GM23248 (cell line): ENCODE results near the gene PDHX. TPM values are rescaled to one million over a fixed set of nuclear protein-coding genes. Genes with fewer than 3 reads are reported as not detected.

Experiments
- DNase-seq: peaks from one replicate; pipeline ENCODE4 v3.0.0-alpha.2; 2015
- H2AFZ ChIP-seq: fragments of 200-600 bp; sonication (generic); 2 replicates; pipeline ENCODE4 v1.6.1; 2016; ENCODE audit warnings: antibody characterized with exemption
- H3F3A ChIP-seq: fragments of 200-600 bp; sonication (generic); 2 replicates; pipeline ENCODE4 v1.6.1; 2016; ENCODE audit warnings: mild to moderate bottlenecking, antibody characterized with exemption, mixed run types; ENCODE audit not compliant: insufficient read depth
- H3K27ac ChIP-seq: fragments of 200-600 bp; sonication (generic); 2 replicates; pipeline ENCODE4 v1.5.1; 2016; ENCODE audit warnings: mild to moderate bottlenecking
- H3K27me3 ChIP-seq: fragments of 200-600 bp; sonication (generic); replicated peaks from 2 replicates; pipeline ENCODE4 v1.6.1; 2016; ENCODE audit warnings: mild to moderate bottlenecking; ENCODE audit not compliant: insufficient read depth
- H3K36me3 ChIP-seq: fragments of 200-600 bp; sonication (generic); 2 replicates; pipeline ENCODE4 v1.6.1; 2016; ENCODE audit warnings: low read depth, mild to moderate bottlenecking
- H3K4me1 ChIP-seq: fragments of 200-600 bp; sonication (generic); 2 replicates; pipeline ENCODE4 v1.6.1; 2016; ENCODE audit warnings: mild to moderate bottlenecking; ENCODE audit not compliant: insufficient read depth
- H3K4me2 ChIP-seq: fragments of 200-600 bp; sonication (generic); one replicate; pipeline ENCODE4 v1.6.1; 2016; ENCODE audit warnings: mild to moderate bottlenecking; ENCODE audit not compliant: unreplicated experiment
- H3K4me3 ChIP-seq: fragments of 200-600 bp; sonication (generic); 2 replicates; pipeline ENCODE4 v1.5.1; 2016; ENCODE audit warnings: mild to moderate bottlenecking
- H3K79me2 ChIP-seq: fragments of 200-600 bp; sonication (generic); 2 replicates; pipeline ENCODE4 v1.6.1; 2016; ENCODE audit warnings: mild to moderate bottlenecking; ENCODE audit not compliant: insufficient read depth
- H3K9ac ChIP-seq: fragments of 200-600 bp; sonication (generic); 2 replicates; pipeline ENCODE4 v1.6.1; 2016; ENCODE audit warnings: mild to moderate bottlenecking
- H3K9me2 ChIP-seq: fragments of 200-600 bp; sonication (generic); 2 replicates; pipeline ENCODE4 v1.6.1; 2016; ENCODE audit warnings: mixed run types, mild to moderate bottlenecking, moderate library complexity; ENCODE audit not compliant: insufficient read depth
- H3K9me3 ChIP-seq: fragments of 200-600 bp; sonication (generic); one replicate; pipeline ENCODE4 v1.6.1; 2017; ENCODE audit warnings: low read depth
- H4K20me1 ChIP-seq: fragments of 200-600 bp; sonication (generic); 2 replicates; pipeline ENCODE4 v1.6.0; 2016; ENCODE audit not compliant: insufficient read depth
- EZH2 ChIP-seq: fragments of 200-600 bp; sonication (generic); IDR thresholded peaks from 2 replicates; pipeline ENCODE4 v1.6.1; 2018; ENCODE audit warnings: antibody characterized with exemption, mild to moderate bottlenecking; ENCODE audit not compliant: insufficient read depth, poor library complexity, severe bottlenecking
- EZH2phosphoT487 ChIP-seq: fragments of 200-600 bp; sonication (generic); IDR thresholded peaks from 2 replicates; pipeline ENCODE4 v1.6.1; 2018; ENCODE audit warnings: antibody characterized with exemption, moderate library complexity, mild to moderate bottlenecking, low read depth; ENCODE audit not compliant: insufficient read depth
- WGBS, 2 experiments: methylation state at CpG; one replicate each; pipeline ENCODE4 v1.1.6; 2015 to 2017; ENCODE audit warnings: low lambda C conversion rate in 2 of 2, low coverage in 1 of 2; ENCODE audit errors: missing lambda C conversion rate in 2 of 2; 5-methylcytosine and 5-hydroxymethylcytosine counted together
- in situ Hi-C: fragments of 300-500 bp; cut with MboI; formaldehyde crosslinking; loops from 2 replicates; pipeline ENCODE4 v1.15.0; 2020
- polyA plus RNA-seq: library from polyadenylated mRNA; unstranded; fragments of >200 nt; fragmentation: Nextera tagmentation; extraction: Ambion mirVana; gene quantifications from 2 replicates; pipeline ENCODE4 v1.2.1, GENCODE V29; 2016
- total RNA-seq: library from RNA; depleted of rRNA; stranded (reverse); fragments of >200 nt; shearing (Covaris generic); gene quantifications from 2 replicates; pipeline ENCODE4 v1.2.3, GENCODE V29; 2014

Gene PDHX
- total and polyA plus RNA-seq, 2 experiments from 2014 or later, result 36.1 to 40.1 TPM

DNA sequence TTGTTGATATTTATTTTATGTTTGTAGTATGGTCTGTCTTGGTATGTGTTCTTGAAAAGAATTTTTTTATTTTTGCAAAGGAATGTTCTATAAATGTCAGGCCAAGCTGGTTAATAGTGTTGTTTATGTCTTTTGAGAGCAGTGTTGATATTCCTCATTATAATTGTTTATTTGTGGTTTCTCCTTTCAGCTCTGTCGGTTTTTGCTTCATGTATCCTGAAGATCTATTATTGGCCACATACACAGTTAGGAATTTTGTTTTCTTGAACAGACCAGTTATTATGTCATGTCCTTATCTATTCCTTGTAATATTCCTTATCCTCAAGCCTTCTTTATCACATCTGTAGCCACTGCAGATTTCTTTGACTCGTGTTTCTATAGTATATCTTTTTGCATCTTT lies 56.5 kb downstream of the PDHX start:
- Histone ChIP-seq H3K9me3 (no peaks in the 10 kb centered on the region), H3K4me3 (no peak overlapping the region), H3K9me2 (no peaks in the 10 kb centered on the region), H3K9ac (no peak overlapping the region), H3K4me2 (peak overlapping the region; percentile 35), H3K4me1 (peaks cover 53% of the 10 kb centered on the region), H3K27me3 (no peaks in the 10 kb centered on the region), H3K36me3 (peaks cover 31% of the 10 kb centered on the region; the same call in 1 of the 2 replicates), H3K79me2 (peaks cover 23% of the 10 kb centered on the region), H3F3A (peaks cover 66% of the 10 kb centered on the region), H3K27ac (no peak overlapping the region), H4K20me1 (no peaks in the 10 kb centered on the region), H2AFZ (no peak overlapping the region)
- 24 to 29% methylated on average over 2 of the region's 2 CpGs for WGBS, 2 experiments
- TF ChIP-seq EZH2phosphoT487, result peak; percentile 94
- no peak for TF ChIP-seq EZH2
- peak; percentile 46 for DNase-seq
- in situ Hi-C loops, result no loop called here

DNA sequence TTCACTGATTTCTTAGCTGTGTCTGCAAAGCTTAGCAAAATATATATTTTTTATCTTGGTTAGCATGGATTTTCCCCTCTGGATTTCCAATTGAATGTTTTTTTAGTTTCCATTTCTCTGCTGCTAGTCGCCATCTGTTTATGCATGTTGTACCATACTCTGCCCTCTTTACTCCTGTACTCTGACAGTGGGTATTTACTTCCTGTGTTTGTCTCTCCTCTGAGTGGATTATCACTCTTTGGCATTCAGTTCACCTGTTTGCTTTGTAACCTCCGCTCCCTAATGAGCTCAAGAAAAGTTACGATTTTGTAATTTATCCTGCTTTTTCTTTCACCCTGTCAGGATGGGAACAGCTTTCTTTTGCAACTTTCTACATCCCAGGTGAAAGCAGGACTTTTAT lies 59.1 kb downstream of the PDHX start:
- no peak overlapping the region for H2AFZ ChIP-seq
- H3K36me3 ChIP-seq, result peaks cover 16% of the 10 kb centered on the region; the same call in 1 of the 2 replicates
- H3K9ac ChIP-seq, result no peak overlapping the region
- no peaks in the 10 kb centered on the region for H3K9me2 ChIP-seq
- H3K4me3 ChIP-seq, result no peak overlapping the region
- peak overlapping the region; percentile 75 for H3K27ac ChIP-seq
- in situ Hi-C loops, result no loop called here
- no peaks in the 10 kb centered on the region for H4K20me1 ChIP-seq
- H3K9me3 ChIP-seq, result no peaks in the 10 kb centered on the region
- H3K4me1 ChIP-seq, result peaks cover 61% of the 10 kb centered on the region
- 99% methylated on average over 3 of the region's 3 CpGs for WGBS, 2 experiments
- peaks cover 35% of the 10 kb centered on the region for H3K79me2 ChIP-seq
- H3K27me3 ChIP-seq, result no peaks in the 10 kb centered on the region
- peak overlapping the region; percentile 50 for H3K4me2 ChIP-seq
- peaks cover 67% of the 10 kb centered on the region for H3F3A ChIP-seq
- TF ChIP-seq EZH2phosphoT487, result no peak
- no peak for TF ChIP-seq EZH2
- DNase-seq, result no peak

DNA sequence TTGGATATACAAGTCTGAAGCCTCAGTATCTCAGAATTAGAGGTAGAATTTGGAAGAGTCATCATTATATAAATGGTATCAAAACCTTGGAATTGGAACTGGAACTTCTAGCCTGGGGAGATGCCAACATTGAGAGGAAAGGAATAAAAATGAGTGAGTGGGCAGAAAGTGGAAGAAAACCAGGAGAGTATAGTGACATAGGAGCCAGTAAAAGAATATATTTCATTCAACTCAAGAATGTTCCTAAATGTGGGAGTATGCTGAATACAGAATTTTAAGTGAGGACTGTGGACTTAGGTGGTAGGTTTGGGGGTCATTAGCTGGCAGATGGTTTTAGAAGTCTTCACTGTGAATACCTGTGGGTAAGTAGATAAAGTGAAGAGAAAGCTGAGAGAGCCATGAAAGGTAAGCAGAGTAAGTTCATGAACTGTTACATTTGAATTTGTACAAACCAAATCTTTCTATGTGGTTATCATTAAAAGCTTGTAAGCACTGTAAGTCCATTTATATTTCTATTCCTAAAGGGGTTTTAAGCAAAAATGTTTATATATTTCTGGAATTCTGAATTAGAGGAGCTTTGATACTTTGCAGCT lies 60.2 kb downstream of the PDHX start:
- Histone ChIP-seq H3K27ac (peak overlapping the region; percentile 75), H3K4me2 (peak overlapping the region; percentile 50), H4K20me1 (no peaks in the 10 kb centered on the region), H3K79me2 (peaks cover 39% of the 10 kb centered on the region), H3F3A (peaks cover 59% of the 10 kb centered on the region), H3K4me3 (peak overlapping the region; percentile 53), H3K4me1 (peaks cover 58% of the 10 kb centered on the region), H3K9me2 (no peaks in the 10 kb centered on the region), H3K9ac (peak overlapping the region; percentile 44; the same call in 1 of the 2 replicates), H3K36me3 (peaks cover 13% of the 10 kb centered on the region; the same call in 1 of the 2 replicates), H2AFZ (no peak overlapping the region), H3K9me3 (no peaks in the 10 kb centered on the region), H3K27me3 (no peaks in the 10 kb centered on the region)
- DNase-seq, result no peak
- in situ Hi-C loops, result no loop called here
- TF ChIP-seq EZH2 (no peak), EZH2phosphoT487 (no peak)

DNA sequence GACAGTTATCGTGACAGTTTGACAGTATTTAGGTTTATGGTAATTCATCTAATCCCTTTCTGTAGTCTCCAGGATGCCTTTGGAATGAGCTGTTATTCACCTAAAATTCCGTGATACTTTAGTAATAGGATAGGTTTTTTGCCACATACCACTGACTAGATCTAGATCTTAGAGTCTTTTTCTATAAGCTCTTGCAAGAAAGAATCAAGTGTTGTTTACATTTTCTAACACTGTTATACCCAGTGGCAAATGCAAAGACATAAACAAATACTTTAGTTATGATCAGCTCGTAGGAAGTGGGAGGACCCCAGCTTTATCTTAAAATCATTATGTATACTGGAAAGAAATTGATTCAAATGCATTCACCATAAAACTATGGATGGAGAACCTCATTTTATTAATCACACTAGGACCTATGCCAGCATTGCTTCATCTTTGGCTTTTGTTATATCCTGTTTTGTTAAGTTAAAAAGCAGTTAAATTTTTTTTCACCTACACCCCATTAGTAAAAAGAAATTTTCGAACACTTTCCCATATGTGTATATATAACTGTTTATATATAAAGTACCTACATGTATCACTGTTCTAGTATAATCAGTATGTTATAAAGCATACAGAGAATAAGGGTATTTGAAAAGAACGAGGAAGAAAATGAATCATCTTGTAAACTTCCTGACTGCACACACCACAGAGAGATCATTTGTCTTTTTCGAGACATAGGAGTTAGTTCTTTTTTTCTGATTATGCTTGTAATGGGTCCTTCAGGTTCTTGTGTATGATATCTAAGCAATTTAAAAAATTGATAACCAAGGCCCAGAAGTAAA lies 60.9 kb downstream of the PDHX start:
- peaks cover 39% of the 10 kb centered on the region for H3K79me2 ChIP-seq
- H3K4me2 ChIP-seq, result peak overlapping the region; percentile 50
- H3K9me3 ChIP-seq, result no peaks in the 10 kb centered on the region
- no peaks in the 10 kb centered on the region for H4K20me1 ChIP-seq
- H3F3A ChIP-seq, result peaks cover 58% of the 10 kb centered on the region
- H3K9me2 ChIP-seq, result no peaks in the 10 kb centered on the region
- peaks cover 13% of the 10 kb centered on the region; the same call in 1 of the 2 replicates for H3K36me3 ChIP-seq
- H3K27me3 ChIP-seq, result no peaks in the 10 kb centered on the region
- TF ChIP-seq EZH2, result no peak
- TF ChIP-seq EZH2phosphoT487, result no peak
- DNase-seq, result peak; percentile 82
- H3K4me3 ChIP-seq, result peak overlapping the region; percentile 53
- H3K4me1 ChIP-seq, result peaks cover 58% of the 10 kb centered on the region
- peak overlapping the region; percentile 44 for H3K9ac ChIP-seq
- no peak overlapping the region for H2AFZ ChIP-seq
- 1 to 2% methylated on average over 6 of the region's 6 CpGs for WGBS, 2 experiments
- H3K27ac ChIP-seq, result peak overlapping the region; percentile 75
- in situ Hi-C loops, result no loop called here
